Chondrocyte (in vitro differentiated cells): ENCODE data around the gene RAB26. TPM values are rescaled to one million over a fixed set of nuclear protein-coding genes. Genes with fewer than 3 reads are reported as not detected.

Experiments used
- DNase-seq: peaks from one replicate; pipeline ENCODE4 v3.0.0; 2021; ENCODE audit warnings: mixed read lengths, low spot score
- H3K27ac Mint-ChIP-seq: one replicate; pipeline ENCODE4 v1.8.0; 2021; ENCODE audit warnings: mild to moderate bottlenecking, moderate library complexity, mixed read lengths; ENCODE audit not compliant: unreplicated experiment
- H3K27me3 Mint-ChIP-seq: 2 replicates; pipeline ENCODE4 v1.8.0; 2021; ENCODE audit warnings: low read depth, mixed read lengths
- H3K36me3 Mint-ChIP-seq: 2 replicates; pipeline ENCODE4 v1.8.0; 2021; ENCODE audit warnings: low read depth, mixed read lengths
- H3K4me1 Mint-ChIP-seq: 2 replicates; pipeline ENCODE4 v1.8.0; 2021; ENCODE audit warnings: low read depth, mild to moderate bottlenecking, mixed read lengths
- H3K4me3 Mint-ChIP-seq: one replicate; pipeline ENCODE4 v1.8.0; 2021; ENCODE audit warnings: mild to moderate bottlenecking, moderate library complexity, mixed read lengths; ENCODE audit not compliant: unreplicated experiment
- H3K9me3 Mint-ChIP-seq: 2 replicates; pipeline ENCODE4 v1.8.0; 2021; ENCODE audit warnings: low read depth, mixed read lengths
- CTCF ChIP-seq: fragments of 200-600 bp; sonication (generic); IDR thresholded peaks from 2 replicates; pipeline ENCODE4 v1.5.0; 2021; ENCODE audit warnings: antibody characterized with exemption, mild to moderate bottlenecking, moderate library complexity
- total RNA-seq: library from RNA; stranded (reverse); gene quantifications from 3 replicates; pipeline ENCODE4 v1.2.1, GENCODE V29; 2021

RAB26 gene
- total RNA-seq, 1 donor from 2014 or later, result 0.80 TPM

GRCh38 chr16:2158262-2158638, 9.8 kb downstream of the RAB26 start:
- no peak for DNase-seq
- no peak for TF ChIP-seq CTCF

GRCh38 chr16:2159175-2159838, 10.9 kb downstream of the RAB26 start:
- Mint-ChIP-seq H3K27ac (peak overlapping the region; percentile 36), H3K4me1 (peaks cover 43% of the 10 kb centered on the region), H3K36me3 (peaks cover 1% of the 10 kb centered on the region), H3K27me3 (no peaks in the 10 kb centered on the region), H3K4me3 (no peak overlapping the region), H3K9me3 (no peaks in the 10 kb centered on the region)
- no peak for DNase-seq
- no peak for TF ChIP-seq CTCF

More at GRCh38 chr16:2158262-2158638, 9.8 kb downstream of the RAB26 start:
- Mint-ChIP-seq H3K4me1 (peaks cover 54% of the 10 kb centered on the region), H3K36me3 (peaks cover 4% of the 10 kb centered on the region), H3K4me3 (no peak overlapping the region), H3K27me3 (no peaks in the 10 kb centered on the region), H3K27ac (no peak overlapping the region), H3K9me3 (no peaks in the 10 kb centered on the region)

- Mint-ChIP-seq H3K4me1 (peaks cover 39% of the 10 kb centered on the region), H3K27ac (peak overlapping the region; percentile 24), H3K4me3 (no peak overlapping the region), H3K36me3 (peaks cover 2% of the 10 kb centered on the region), H3K9me3 (no peaks in the 10 kb centered on the region), H3K27me3 (no peaks in the 10 kb centered on the region)
- DNase-seq, result no peak
- TF ChIP-seq CTCF, result no peak
Observed at GRCh38 chr16:2160915-2161551, 12.6 kb downstream of the RAB26 start.

- H3K9me3 Mint-ChIP-seq, result no peaks in the 10 kb centered on the region
- no peak overlapping the region for H3K27ac Mint-ChIP-seq
- no peak for TF ChIP-seq CTCF
Observed at GRCh38 chr16:2161911-2162310, 13.5 kb downstream of the RAB26 start.

GRCh38 chr16:2162676-2163118, 14.3 kb downstream of the RAB26 start:
- Mint-ChIP-seq H3K27me3 (no peaks in the 10 kb centered on the region), H3K4me1 (peaks cover 23% of the 10 kb centered on the region), H3K4me3 (no peak overlapping the region), H3K27ac (no peak overlapping the region), H3K9me3 (no peaks in the 10 kb centered on the region), H3K36me3 (peaks cover 4% of the 10 kb centered on the region)
- TF ChIP-seq CTCF, result no peak
- no peak for DNase-seq

More at GRCh38 chr16:2161911-2162310, 13.5 kb downstream of the RAB26 start:
- no peak for DNase-seq
- H3K27me3 Mint-ChIP-seq, result no peaks in the 10 kb centered on the region
- H3K36me3 Mint-ChIP-seq, result peaks cover 4% of the 10 kb centered on the region
- H3K4me3 Mint-ChIP-seq, result no peak overlapping the region
- peaks cover 31% of the 10 kb centered on the region for H3K4me1 Mint-ChIP-seq
